NCI-H82 (cell line): ENCODE data around the gene CEP85.

Source experiments
- DNase-seq: peaks from one replicate; lab custom pipeline; 2025; lab: John Stamatoyannopoulos, UW

CEP85 gene

GRCh38 chr1:26278303-26278702 is 44.3 kb downstream of the CEP85 start:
- DNase-seq: no peak

- peak; percentile 92 for DNase-seq
Observed at GRCh38 chr1:26278724-26279455, 44.9 kb downstream of the CEP85 start.

DNA sequence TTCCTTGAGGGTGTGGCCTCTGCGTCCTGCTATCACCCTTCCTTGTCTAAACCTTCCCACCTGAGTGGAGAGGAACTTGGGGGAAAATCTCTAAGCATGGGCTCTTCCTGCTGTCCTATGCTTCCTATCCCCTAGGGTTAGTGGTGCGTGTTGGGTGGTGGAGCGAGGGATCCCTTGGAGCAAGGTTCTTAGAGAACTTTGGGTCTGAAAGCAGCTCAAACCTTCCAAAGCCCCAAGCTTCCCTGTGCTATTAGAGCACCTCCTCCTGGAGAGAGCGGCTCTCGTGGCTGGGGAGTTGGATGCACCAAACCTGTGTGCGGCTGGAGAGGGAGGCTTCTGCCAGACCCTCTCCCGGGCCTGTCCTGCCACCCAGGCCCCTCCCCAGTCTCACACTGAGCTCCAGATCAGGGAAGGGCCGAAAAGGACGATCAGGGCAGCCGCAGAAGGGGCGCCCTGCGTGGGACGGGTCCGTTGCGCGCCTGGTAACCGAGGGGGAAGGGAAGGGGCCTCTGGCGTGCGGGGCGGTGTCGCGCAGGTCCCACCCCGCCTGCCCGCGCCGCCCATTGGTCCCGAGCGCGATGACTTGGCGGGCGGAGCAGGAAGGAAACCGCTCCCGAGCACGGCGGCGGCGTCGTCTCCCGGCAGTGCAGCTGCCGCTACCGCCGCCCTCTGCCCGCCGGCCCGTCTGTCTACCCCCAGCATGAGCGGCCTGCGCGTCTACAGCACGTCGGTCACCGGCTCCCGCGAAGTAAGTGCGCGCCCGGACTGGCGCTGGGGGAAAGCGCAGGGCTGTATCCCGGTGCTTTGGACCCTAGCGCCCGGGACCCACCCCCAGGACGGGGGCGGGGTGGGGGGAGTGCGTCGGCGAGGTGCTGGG is 45.7 kb downstream of the CEP85 start, which contains the start of gene SH3BGRL3:
Gene SH3BGRL3, plus strand, starts transcription at position 631 of the 877 bp plus-strand sequence. Its CDS starts 70 bp downstream, at position 701.
- peak; percentile 92 for DNase-seq

GRCh38 chr1:26280333-26281042 is 46.5 kb downstream of the CEP85 start:
- DNase-seq: peak; percentile 77

DNA sequence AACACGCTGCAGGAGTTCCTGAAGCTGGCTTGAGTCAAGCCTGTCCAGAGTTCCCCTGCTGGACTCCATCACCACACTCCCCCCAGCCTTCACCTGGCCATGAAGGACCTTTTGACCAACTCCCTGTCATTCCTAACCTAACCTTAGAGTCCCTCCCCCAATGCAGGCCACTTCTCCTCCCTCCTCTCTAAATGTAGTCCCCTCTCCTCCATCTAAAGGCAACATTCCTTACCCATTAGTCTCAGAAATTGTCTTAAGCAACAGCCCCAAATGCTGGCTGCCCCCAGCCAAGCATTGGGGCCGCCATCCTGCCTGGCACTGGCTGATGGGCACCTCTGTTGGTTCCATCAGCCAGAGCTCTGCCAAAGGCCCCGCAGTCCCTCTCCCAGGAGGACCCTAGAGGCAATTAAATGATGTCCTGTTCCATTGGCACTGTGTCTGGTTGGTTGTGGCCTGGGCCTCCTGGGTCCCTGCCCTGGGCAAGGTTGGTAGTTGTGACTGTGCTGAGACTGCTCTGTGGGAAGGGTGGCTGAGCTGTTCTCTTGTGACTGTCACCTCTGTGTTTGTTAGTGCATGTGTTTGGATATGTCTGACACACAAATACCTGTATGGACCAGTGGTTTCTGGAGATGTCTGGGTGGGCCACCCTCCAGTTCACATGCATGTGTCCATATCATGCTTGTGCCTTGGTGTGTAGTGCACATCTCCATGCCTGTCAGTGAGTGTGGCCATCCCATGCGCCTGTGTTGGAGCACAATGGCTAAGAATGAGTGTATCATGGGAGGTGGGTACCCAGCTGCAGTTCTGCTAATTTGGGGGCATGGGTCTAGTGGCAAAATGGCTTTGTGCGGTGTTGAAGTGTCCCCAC is 47.3 kb downstream of the CEP85 start:
- DNase-seq: no peak

GRCh38 chr1:26281971-26282370 is 48.0 kb downstream of the CEP85 start:
- DNase-seq: peak; percentile 28

DNA sequence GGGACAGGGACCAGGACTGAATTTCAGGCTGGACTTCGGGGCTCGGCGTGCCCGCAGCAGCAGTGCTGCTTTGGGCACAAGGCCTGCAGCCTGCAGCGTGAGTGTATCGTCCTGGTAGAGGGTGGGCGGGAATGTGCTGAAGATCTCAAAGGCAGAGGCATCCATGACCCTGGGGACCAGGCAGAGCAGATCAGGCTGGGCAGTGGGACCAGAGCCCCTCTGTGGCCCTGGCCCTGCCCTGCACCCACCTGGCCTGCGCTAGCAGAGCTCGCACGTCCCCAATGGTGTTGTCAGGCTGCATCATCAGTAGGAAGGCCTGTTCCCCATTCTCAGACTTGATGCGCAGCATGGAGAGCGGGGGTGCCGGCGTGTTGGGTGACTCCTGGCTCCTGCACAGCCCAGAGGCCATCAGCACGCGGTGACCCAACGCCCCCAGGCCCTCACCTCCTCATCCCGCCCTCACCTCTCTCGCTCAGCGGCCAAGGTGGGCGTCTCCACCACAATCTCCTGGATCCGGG is 48.5 kb downstream of the CEP85 start:
- DNase-seq: no peak

- no peak for DNase-seq
Observed at GRCh38 chr1:26283279-26283853, 49.4 kb downstream of the CEP85 start.

DNA sequence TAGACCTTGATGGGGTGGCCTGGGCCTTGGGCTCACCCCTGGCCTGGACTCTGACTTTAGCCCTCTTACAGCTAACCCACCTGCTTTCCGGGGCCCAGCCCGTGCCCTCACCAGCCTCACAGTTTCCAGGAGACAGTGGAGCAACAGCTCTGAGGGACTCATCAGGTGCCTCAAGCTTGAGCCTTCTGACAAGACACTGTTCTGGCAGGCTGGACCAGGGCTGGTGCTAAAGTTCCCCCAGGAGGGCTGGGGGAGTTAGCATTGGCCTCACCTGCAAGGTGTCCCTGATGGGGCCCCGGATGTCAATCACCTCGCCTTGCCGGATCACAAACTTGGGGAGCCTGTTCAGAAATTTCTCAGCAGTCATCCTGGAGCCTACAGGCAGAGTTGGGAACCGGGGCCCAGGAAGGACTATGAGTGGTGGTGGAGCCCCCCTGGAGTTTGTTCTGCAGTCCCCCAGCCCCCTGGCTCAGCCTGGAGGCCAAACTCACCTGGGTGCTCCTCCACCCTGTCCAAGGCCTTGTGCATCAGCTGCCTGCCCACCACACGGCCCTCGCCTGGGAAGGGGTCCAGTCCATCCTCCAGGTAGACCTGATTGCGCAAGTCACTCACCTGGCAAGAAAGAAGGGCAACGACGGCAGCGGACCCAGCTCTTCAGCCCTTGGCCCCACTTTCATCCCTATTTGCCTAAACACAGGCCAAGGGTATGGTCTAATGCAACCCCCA is 50.0 kb downstream of the CEP85 start:
- DNase-seq: no peak

DNA sequence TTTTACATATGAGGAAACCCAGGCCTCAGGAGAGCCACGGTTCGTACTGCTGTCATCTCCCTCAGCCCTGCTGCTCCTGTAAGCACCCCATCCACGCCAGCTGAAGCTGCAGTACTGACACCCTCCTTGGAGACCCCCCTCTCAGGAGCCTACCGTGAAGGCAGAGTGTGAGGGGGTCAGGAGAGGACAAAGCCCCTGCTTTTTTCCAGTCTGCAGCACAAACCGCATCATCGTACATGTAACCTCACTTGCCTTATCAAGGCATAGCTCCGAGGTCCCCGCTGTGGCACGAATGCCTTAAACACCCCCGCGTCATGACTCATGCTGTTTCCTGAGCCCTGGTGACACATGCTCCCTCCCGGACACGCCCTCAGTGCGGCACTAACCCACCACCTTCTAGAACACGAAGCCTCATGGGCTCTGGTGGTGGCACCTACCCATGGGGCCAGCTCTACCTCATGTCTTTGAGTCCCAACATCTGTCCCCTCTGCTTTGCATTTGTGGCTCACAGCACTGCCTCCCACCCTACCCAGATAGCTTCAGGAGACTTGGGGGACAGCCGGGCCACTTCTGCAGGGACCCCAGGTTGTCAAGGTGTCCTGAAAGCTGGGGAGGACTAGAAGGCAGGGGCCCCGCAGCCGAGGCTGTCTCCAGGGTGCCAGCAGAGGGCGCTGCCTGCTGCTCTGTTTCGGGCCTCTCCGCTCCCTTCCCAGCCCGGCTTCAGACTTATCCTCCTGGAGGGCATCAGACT is 50.8 kb downstream of the CEP85 start:
- peak; percentile 81 for DNase-seq

DNA sequence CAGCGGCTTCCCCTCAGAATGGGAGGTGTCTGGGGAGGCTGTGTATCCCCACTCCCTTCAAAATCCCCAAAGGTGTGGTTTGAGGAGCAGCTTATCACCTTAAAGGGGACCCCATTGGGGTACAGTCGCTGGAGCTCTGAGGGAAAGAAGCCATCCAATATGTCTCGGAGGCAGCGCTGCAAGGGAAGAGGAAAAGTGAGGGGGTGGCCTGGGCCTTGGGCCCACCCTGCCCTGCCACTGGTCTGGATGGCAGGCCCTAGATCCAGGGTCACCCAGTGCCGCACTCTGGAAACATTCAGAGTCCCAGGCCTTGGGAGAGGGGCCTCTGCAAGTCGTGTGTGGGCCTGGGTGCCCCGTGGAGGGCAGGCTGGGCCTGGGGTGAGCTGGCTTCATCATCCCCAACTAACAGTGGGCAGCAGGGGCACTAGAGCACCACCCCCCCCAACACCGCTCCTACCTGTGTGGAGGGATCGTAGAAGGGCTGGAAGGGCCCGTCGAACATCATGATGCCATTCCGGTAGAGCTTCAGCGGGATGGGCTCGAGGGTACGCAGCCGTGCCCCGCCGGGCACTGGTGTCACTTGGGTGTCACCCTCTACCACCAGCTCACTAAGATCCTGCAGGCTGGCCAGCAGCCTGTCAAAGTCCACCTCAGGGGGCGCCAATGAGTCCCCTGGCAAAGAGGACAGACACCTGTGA is 51.5 kb downstream of the CEP85 start:
- DNase-seq: peak; percentile 75

DNA sequence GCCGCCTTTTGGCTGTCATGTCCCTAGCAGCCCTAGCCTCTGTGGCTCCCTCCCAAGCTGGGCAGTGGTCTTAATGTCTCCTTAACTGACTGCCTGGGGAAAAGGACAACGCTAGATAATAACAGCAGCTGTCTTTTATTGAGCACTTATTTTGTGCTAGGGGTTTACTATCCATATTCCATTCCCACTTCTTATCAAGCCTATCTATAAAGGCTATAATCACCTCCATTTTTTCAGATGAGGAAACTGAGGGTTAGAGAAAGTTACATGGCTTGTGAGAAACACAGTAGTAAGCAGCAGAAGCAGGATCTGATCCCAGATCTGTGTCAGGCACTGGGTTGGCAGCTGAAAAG is 52.0 kb downstream of the CEP85 start:
- no peak for DNase-seq

DNA sequence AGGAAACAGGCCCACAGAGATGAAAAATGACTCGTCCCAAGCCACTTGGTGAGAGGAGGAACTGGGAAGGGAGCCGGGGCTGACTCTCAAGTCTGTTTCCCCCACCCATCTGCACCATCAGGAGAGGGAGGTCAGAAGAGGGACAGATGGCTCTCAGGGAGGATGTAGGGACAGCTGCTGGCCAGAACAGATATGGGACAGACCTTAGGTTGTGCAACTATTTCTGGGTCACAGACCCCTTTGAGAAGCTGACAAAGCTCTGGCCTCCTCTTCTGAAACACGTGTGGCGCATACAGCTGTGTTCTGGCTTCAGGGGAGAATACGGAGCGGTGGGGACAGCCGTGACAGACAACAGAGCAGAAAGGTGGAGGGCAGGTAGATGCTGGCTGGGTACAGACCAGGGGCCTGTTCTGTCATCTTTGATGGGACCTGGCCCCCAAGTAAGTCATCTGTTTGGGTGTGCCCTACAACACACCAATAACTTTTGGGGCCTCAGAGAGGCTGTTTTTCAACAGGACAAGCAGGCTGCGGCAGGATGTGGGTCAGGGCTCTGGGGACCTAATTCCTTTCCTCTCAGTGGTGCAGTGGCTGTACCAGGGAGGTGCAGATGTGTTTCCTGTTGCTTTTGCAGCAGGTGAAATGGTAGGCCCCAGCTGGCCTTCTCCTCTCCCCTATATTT is 53.2 kb downstream of the CEP85 start:
- peak; percentile 41 for DNase-seq

DNA sequence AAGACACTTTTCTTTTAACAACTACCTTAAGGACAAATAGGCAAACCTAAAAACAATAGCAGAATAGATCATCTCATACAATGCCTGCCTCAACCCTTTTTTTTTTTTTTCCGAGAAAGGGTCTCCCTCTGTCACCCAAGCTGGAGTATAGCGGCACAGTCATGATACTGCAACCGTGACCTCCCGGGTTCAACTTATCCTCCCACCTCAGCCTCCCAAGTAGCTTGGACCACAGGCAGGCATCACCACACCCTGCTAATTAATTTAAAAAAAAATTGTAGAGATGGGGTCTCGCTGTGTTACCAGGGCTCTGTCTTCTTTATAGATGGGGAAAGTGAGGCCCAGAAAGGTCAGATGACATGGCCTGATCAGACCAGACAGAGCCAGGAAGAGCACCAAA is 53.8 kb downstream of the CEP85 start:
- DNase-seq: no peak

- no peak for DNase-seq
Observed at GRCh38 chr1:26288311-26288941, 54.4 kb downstream of the CEP85 start.

DNA sequence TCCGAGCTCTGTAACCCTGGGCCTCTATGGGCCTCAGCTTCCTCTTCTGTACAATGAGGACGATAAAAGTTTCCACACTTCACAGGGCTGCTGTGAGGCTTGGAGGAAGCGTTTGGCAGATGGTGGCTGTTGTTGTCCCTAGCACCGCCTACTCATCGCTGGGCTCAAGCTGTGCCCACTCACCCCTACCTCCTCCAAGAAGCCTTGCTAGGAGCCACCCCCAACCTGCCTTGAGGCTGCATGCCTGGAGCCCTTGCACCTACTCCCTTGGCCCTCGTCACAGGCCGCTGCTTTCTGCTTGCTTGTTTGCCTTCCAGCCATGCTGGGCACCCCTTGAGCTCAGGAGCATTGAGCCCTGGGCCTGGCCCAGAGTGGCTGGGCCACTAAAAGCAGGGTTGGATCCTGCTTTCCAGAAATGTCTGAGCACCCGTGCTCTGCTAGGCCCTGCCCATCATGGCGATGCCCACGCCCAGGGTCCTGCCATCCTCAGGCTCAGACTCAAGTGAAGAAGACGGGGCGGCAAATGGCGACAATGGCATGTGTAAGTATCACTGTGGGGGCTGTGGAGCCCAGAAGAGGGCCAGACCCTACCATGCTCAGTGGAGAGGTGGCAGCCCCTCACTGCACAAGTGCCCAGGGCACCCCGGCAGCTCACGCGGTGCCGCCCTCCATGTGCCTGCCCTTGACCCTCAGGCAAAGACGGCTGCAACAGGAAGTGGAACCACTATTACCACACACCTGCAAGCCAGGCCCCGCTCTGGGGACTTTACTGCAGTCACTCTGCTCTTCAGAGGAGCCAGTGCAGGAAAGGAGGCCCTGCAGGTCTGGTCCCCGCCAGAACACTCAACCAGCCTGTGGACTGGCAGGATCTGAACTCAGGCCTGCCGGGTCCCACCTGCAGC is 55.4 kb downstream of the CEP85 start:
- DNase-seq: peak; percentile 43
